HEK293T (cell line): ENCODE data around the gene BCL3.

Experiments used
- ARNT ChIP-seq: fragments of 450-650 bp; IDR thresholded peaks from 2 replicates; pipeline ENCODE4 v1.6.1; 2017; ENCODE audit warnings: mild to moderate bottlenecking
- ELF4 ChIP-seq: fragments of 450-650 bp; IDR thresholded peaks from 2 replicates; pipeline ENCODE4 v1.6.1; 2017; ENCODE audit warnings: antibody characterized with exemption
- FOXA1 ChIP-seq: fragments of 450-650 bp; IDR thresholded peaks from 2 replicates; pipeline ENCODE4 v1.6.1; 2016; ENCODE audit warnings: mild to moderate bottlenecking
- FOXK2 ChIP-seq: fragments of 450-650 bp; IDR thresholded peaks from 2 replicates; pipeline ENCODE4 v1.6.1; 2016; ENCODE audit warnings: mild to moderate bottlenecking
- FOXM1 ChIP-seq: fragments of 450-650 bp; IDR thresholded peaks from 2 replicates; pipeline ENCODE4 v1.6.1; 2017; ENCODE audit warnings: mild to moderate bottlenecking, borderline replicate concordance
- HDGF ChIP-seq: fragments of 450-650 bp; IDR thresholded peaks from 2 replicates; pipeline ENCODE4 v1.6.1; 2017; ENCODE audit warnings: antibody characterized with exemption, borderline replicate concordance
- L3MBTL2 ChIP-seq: fragments of 450-650 bp; conservative IDR thresholded peaks from 2 replicates; pipeline ENCODE4 v1.6.1; 2016; ENCODE audit warnings: mild to moderate bottlenecking
- LEF1 ChIP-seq: fragments of 450-650 bp; IDR thresholded peaks from 2 replicates; pipeline ENCODE4 v1.6.1; 2017; ENCODE audit warnings: mild to moderate bottlenecking, borderline replicate concordance
- NFRKB ChIP-seq: fragments of 450-650 bp; IDR thresholded peaks from 2 replicates; pipeline ENCODE4 v1.6.1; 2016; ENCODE audit warnings: mild to moderate bottlenecking, moderate library complexity
- SP1 ChIP-seq: fragments of 450-650 bp; IDR thresholded peaks from 2 replicates; pipeline ENCODE4 v1.6.1; 2017
- TARDBP ChIP-seq: fragments of 450-650 bp; IDR thresholded peaks from 2 replicates; pipeline ENCODE4 v1.6.1; 2016

- TF ChIP-seq FOXM1: no peak
- TF ChIP-seq NFRKB: no peak
- TF ChIP-seq LEF1: no peak
- TF ChIP-seq SP1: no peak
- no peak for TF ChIP-seq L3MBTL2
- no peak for TF ChIP-seq FOXK2
- TF ChIP-seq TARDBP: no peak
- no peak for TF ChIP-seq FOXA1
- TF ChIP-seq ELF4: no peak
- no peak for TF ChIP-seq ARNT
- no peak for TF ChIP-seq HDGF
Measured at GRCh38 chr19:44758596-44758995, 10.1 kb downstream of the BCL3 start.
